K562 (cell line): ENCODE data around the gene CASP7. TPM values are rescaled to one million over a fixed set of nuclear protein-coding genes. Genes with fewer than 3 reads are reported as not detected.

Experiments used
- ATAC-seq: fragments of 200-7000 bp; cut with Tn5 transposase; 3 replicates; pipeline ENCODE4 v1.9.1; 2020; ENCODE audit warnings: moderate library complexity
- BruUV-seq: library from RNA; stranded (reverse); fragments of 400-500 nt; replicated peaks from 2 replicates; lab custom pipeline; 2021; lab: Mats Ljungman, UMichigan
- CTCF ChIA-PET: fragments of 300-600 bp; formaldehyde crosslinking; extraction: SDS; loops from one replicate; lab custom pipeline; 2021; ENCODE audit warnings: low intra/inter-chr PET ratio; lab: Yijun Ruan, JAX
- POLR2A ChIA-PET: fragments of 300-600, 350-650 bp; sonication (Branson Sonifier 250); formaldehyde crosslinking; extraction: SDS; loops from one replicate; lab custom pipeline; 2021; ENCODE audit warnings: antibody characterized with exemption, inconsistent platforms; lab: Yijun Ruan, JAX
- DNase-seq, 4 experiments: peaks; one replicate each; pipeline versions ENCODE4 v3.0.0 to v3.0.0-alpha.2; 2011 to 2018; ENCODE audit warnings: low spot score in 3 of 4, mixed read lengths in 3 of 4; ENCODE audit errors: extremely low read depth in 1 of 4
- FAIRE-seq: peaks from 2 replicates; lab custom pipeline; 2011; peaks lifted over from hg19 to GRCh38; lab: Jason Lieb, UNC
- H2AFZ ChIP-seq: 2 replicates; pipeline ENCODE4 v1.6.0; 2011; ENCODE audit warnings: low read depth, low read length, control low read depth, inconsistent platforms
- H3K27ac ChIP-seq: fragments of 200-600 bp; 3 replicates; pipeline ENCODE4 v1.8.0; 2011; ENCODE audit warnings: low read depth, mild to moderate bottlenecking, control low read depth, inconsistent platforms, low read length, moderate library complexity, mixed read lengths; ENCODE audit errors: extremely low read depth
- H3K27me3 ChIP-seq, 2 experiments: fragments of 300-600 bp in 1 of 2; 2 replicates in 1 of 2; 3 replicates in 1 of 2; pipeline versions ENCODE4 v1.6.0 to v1.8.0; 2011; ENCODE audit warnings: inconsistent platforms in 2 of 2, low read length in 2 of 2, mild to moderate bottlenecking in 1 of 2, mixed read lengths in 1 of 2, moderate library complexity in 1 of 2; ENCODE audit not compliant: control insufficient read depth in 2 of 2, insufficient read depth in 2 of 2
- H3K36me3 ChIP-seq: fragments of 300-600 bp; 3 replicates; pipeline ENCODE4 v1.8.0; 2011; ENCODE audit warnings: mild to moderate bottlenecking, low read length, inconsistent platforms; ENCODE audit not compliant: control insufficient read depth, insufficient read depth
- H3K4me1 ChIP-seq, 2 experiments: fragments of 200-600 bp in 1 of 2; replicated peaks in 1 of 2; 2 replicates in 1 of 2; 3 replicates in 1 of 2; pipeline versions ENCODE4 v1.5.1 to v1.8.0; 2011; ENCODE audit warnings: inconsistent platforms in 2 of 2, low read length in 2 of 2, mild to moderate bottlenecking in 1 of 2, mixed read lengths in 1 of 2, moderate library complexity in 1 of 2; ENCODE audit not compliant: control insufficient read depth in 2 of 2, insufficient read depth in 2 of 2
- H3K4me2 ChIP-seq: 2 replicates; pipeline ENCODE4 v1.6.1; 2011; ENCODE audit warnings: low read length, control low read depth, inconsistent platforms, mixed read lengths; ENCODE audit not compliant: insufficient read depth
- H3K4me3 ChIP-seq: fragments of 200-600 bp; sonication (generic), shearing (Covaris generic); 2 replicates; pipeline ENCODE4 v1.5.1; 2016; ENCODE audit warnings: control low read depth, inconsistent platforms
- H3K79me2 ChIP-seq: fragments of 200-600 bp; 3 replicates; pipeline ENCODE4 v1.8.0; 2011; ENCODE audit warnings: low read length, inconsistent platforms; ENCODE audit not compliant: control insufficient read depth, insufficient read depth
- H3K9ac ChIP-seq, 2 experiments: 2 replicates each; pipeline versions ENCODE4 v1.6.0 to v1.6.1; 2011; ENCODE audit warnings: low read depth in 2 of 2, low read length in 2 of 2, control low read depth in 1 of 2, inconsistent platforms in 1 of 2, mild to moderate bottlenecking in 1 of 2, mixed read lengths in 1 of 2; ENCODE audit not compliant: insufficient read depth in 1 of 2
- H3K9me1 ChIP-seq: one replicate; pipeline ENCODE4 v1.6.0; 2011; ENCODE audit warnings: inconsistent platforms, mild to moderate bottlenecking, low read length, moderate library complexity; ENCODE audit not compliant: control insufficient read depth, insufficient read depth
- H3K9me3 ChIP-seq: replicated peaks from 2 replicates; pipeline ENCODE4 v1.5.1; 2011; ENCODE audit warnings: low read depth, low read length, inconsistent platforms; ENCODE audit not compliant: control insufficient read depth, insufficient read depth
- H4K20me1 ChIP-seq: replicated peaks from 2 replicates; pipeline ENCODE4 v1.6.1; 2011; ENCODE audit warnings: low read length, inconsistent platforms, mixed read lengths; ENCODE audit not compliant: control insufficient read depth, insufficient read depth
- GABPB1 ChIP-seq: sonication (generic); formaldehyde crosslinking; IDR thresholded peaks from 2 replicates; pipeline ENCODE4 v1.8.0; 2022; ENCODE audit warnings: mild to moderate bottlenecking, missing genetic modification reagents
- NCOA2 ChIP-seq, 2 experiments: fragments of 450-650 bp; IDR thresholded peaks; 2 replicates each; pipeline ENCODE4 v1.6.1; 2018; ENCODE audit warnings: mild to moderate bottlenecking in 2 of 2, moderate library complexity in 1 of 2; ENCODE audit not compliant: partially characterized antibody in 2 of 2
- RBM34 ChIP-seq: fragments of 200-400 bp; formaldehyde crosslinking; IDR thresholded peaks from 2 replicates; pipeline ENCODE4 v1.6.1; 2018; ENCODE audit warnings: low read length, borderline replicate concordance; ENCODE audit not compliant: insufficient read depth
- ZBTB40 ChIP-seq, 2 experiments: fragments of 450-650 bp in 1 of 2; sonication (generic) in 1 of 2; formaldehyde crosslinking in 1 of 2; IDR thresholded peaks; 2 replicates each; pipeline versions ENCODE4 v1.7.1 to v1.9.0; 2016 to 2022; ENCODE audit warnings: inconsistent platforms in 1 of 2, mild to moderate bottlenecking in 1 of 2, missing genetic modification reagents in 1 of 2
- WGBS: fragments of 100-300 bp; shearing (Covaris generic); methylation state at CpG from one replicate; pipeline ENCODE4 v1.1.6; 2016; ENCODE audit warnings: low coverage, mixed read lengths; ENCODE audit not compliant: insufficient coverage; ENCODE audit errors: missing lambda C conversion rate; 5-methylcytosine and 5-hydroxymethylcytosine counted together
- in situ Hi-C: fragments of 300-500 bp; cut with MboI; formaldehyde crosslinking; loops from 4 replicates; pipeline ENCODE4 v1.15.0; 2018; ENCODE audit warnings: inconsistent platforms, mixed read lengths
- intact Hi-C: fragments of 100-400 bp; cut with micrococcal nuclease; formaldehyde crosslinking; loops from 2 replicates; pipeline ENCODE4 v1.14.2; 2022
- polyA plus RNA-seq, 8 experiments: library from polyadenylated mRNA; depleted of rRNA in 4 of 8; stranded (reverse) in 5 of 8; unstranded in 3 of 8; fragments of >200 nt; fragmentation: Nextera tagmentation in 2 of 8; fragmentation: Illumina TruSeq in 1 of 8; extraction: Ambion mirVana in 2 of 8; extraction: Trizol in 1 of 8; gene quantifications; 2 replicates each; pipeline versions ENCODE4 v1.2.1 to v1.2.3, GENCODE V29; 2011 to 2014; ENCODE audit warnings: inconsistent platforms in 1 of 8, missing spikeins in 1 of 8
- total RNA-seq, 7 experiments: library from RNA; depleted of rRNA in 6 of 7; stranded (reverse); fragments of >200 nt in 6 of 7; fragmentation: Illumina TruSeq in 2 of 7; extraction: Trizol in 2 of 7; gene quantifications; 2 replicates each; pipeline versions ENCODE4 v1.2.1 to v1.2.3, GENCODE V29; 2011 to 2021; ENCODE audit warnings: low replicate concordance in 1 of 7
- TF ChIP-seq, protein P1 (sequence below): fragments of 250-450 bp; sonication (Bioruptor Pico); IDR thresholded peaks from 2 replicates; pipeline ENCODE4 v1.4.0; 2020

CASP7 gene
- total and polyA plus RNA-seq, 9 of the 15 experiments (the other 6 are each of a cell fraction or from before 2014, with no cell fraction given) = 2.2 to 23.3 (median 9.0) TPM

DNA sequence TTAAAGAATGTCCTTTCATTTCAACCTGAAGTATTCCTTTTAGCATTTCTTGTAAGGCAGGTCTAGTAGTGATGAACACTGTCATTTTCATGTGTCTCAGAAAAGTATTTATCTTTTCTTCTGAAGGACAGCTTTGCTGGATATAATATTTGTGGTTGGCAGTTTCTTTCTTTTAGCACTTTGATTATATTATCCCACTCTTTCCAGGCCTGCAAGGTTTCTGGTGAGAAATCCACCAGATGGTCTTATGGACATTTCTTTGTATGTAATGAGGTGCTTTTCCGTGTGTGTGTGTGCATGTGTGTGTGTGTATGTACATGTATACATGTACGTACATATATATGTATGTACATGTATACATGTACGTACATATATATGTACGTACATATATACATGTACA lies 7.3 kb downstream of the CASP7 start:
- in situ Hi-C loops = no loop called here
- no peak for TF ChIP-seq GABPB1 (CRISPR knock-in tag)
- TF ChIP-seq RBM34 = no peak
- TF ChIP-seq NCOA2 (IDR thresholded peaks at IDR 0.05; ENCODE audit: partially characterized antibody in 2 of 2) = no peak
- TF ChIP-seq, protein P1, sequence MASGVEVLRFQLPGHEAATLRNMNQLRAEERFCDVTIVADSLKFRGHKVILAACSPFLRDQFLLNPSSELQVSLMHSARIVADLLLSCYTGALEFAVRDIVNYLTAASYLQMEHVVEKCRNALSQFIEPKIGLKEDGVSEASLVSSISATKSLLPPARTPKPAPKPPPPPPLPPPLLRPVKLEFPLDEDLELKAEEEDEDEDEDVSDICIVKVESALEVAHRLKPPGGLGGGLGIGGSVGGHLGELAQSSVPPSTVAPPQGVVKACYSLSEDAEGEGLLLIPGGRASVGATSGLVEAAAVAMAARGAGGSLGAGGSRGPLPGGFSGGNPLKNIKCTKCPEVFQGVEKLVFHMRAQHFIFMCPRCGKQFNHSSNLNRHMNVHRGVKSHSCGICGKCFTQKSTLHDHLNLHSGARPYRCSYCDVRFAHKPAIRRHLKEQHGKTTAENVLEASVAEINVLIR (CRISPR knock-in tag) = no peak
- FAIRE-seq = no peak
- no peak overlapping the region for H3K4me2 ChIP-seq
- 0% methylated on average over 4 of the region's 4 CpGs for WGBS
- no peaks in the 10 kb centered on the region for H3K9me1 ChIP-seq
- H3K4me3 ChIP-seq = no peak overlapping the region
- ATAC-seq = no peak
- no peak overlapping the region for H2AFZ ChIP-seq
- no peaks in the 10 kb centered on the region for H3K9me3 ChIP-seq
- no peak for DNase-seq
- no peak overlapping the region for H3K27ac ChIP-seq
- ChIA-PET POLR2A (no interaction called here), CTCF (no interaction called here)
- no peaks in the 10 kb centered on the region for H3K79me2 ChIP-seq
- H3K4me1 ChIP-seq = no peaks in the 10 kb centered on the region
- intact Hi-C loops = no loop called here
- no peaks in the 10 kb centered on the region for H3K36me3 ChIP-seq
- H3K9ac ChIP-seq = no peak overlapping the region
- no peaks in the 10 kb centered on the region for H4K20me1 ChIP-seq
- no TSS peak for BruUV-seq
- no peaks in the 10 kb centered on the region for H3K27me3 ChIP-seq

- Histone ChIP-seq H3K27ac (no peak overlapping the region), H3K79me2 (no peaks in the 10 kb centered on the region), H3K36me3 (no peaks in the 10 kb centered on the region), H3K9me1 (no peaks in the 10 kb centered on the region), H3K4me2 (no peak overlapping the region), H3K9me3 (no peaks in the 10 kb centered on the region), H4K20me1 (no peaks in the 10 kb centered on the region), H3K4me1 (no peaks in the 10 kb centered on the region), H3K9ac (no peak overlapping the region), H3K4me3 (no peak overlapping the region), H2AFZ (no peak overlapping the region), H3K27me3 (no peaks in the 10 kb centered on the region)
- CTCF ChIA-PET = no interaction called here
- WGBS = 0% methylated on average over 1 of the region's 1 CpG
- intact Hi-C loops (no loop called here), in situ Hi-C loops (no loop called here)
- no peak for FAIRE-seq
- no peak for DNase-seq
- ATAC-seq = no peak
- POLR2A ChIA-PET = no interaction called here
- BruUV-seq = no TSS peak
- peak; percentile 35; the same call in 1 of the 2 replicates for TF ChIP-seq ZBTB40 (IDR thresholded peaks at IDR 0.05)
- TF ChIP-seq ZBTB40 (CRISPR knock-in tag; IDR thresholded peaks at IDR 0.05) = no peak
Observed at GRCh38 chr10:113689057-113689456, 9.3 kb downstream of the CASP7 start.
